Heart right ventricle (tissue), 16 donors: ENCODE measurements around the gene HSPA4. TPM values are rescaled to one million over a fixed set of nuclear protein-coding genes. Genes with fewer than 3 reads are reported as not detected.
A peak's percentile ranks its signal among the peaks of the same experiment; 100 is the strongest.
"Not testable (repeated sequence)": the region's sequence is repeated elsewhere in the genome, so short reads cannot be mapped to it uniquely, and the experiment has no call there.

Experiments used
- ATAC-seq, 8 donors: fragments of 200-7000 bp; cut with Tn5 transposase; one replicate each; pipeline ENCODE4 v1.9.1; 2020; ENCODE audit warnings: mild to moderate bottlenecking in 8 of 8, moderate library complexity in 8 of 8, moderate number of reproducible peaks in 1 of 8
- DNase-seq, 2 donors: peaks; one replicate each; pipeline ENCODE4 v3.0.0-alpha.2; 2020
- H3K27ac ChIP-seq, 10 donors: fragments of 200-600 bp; sonication (generic) in 2 of 10; one replicate each; pipeline versions ENCODE4 v1.5.0 to v1.8.0; 2020 to 2022; ENCODE audit warnings: mild to moderate bottlenecking in 3 of 10
- H3K27me3 ChIP-seq, 7 donors: fragments of 200-600 bp; one replicate each; pipeline ENCODE4 v1.8.0; 2021 to 2022; ENCODE audit warnings: mild to moderate bottlenecking in 2 of 7
- H3K36me3 ChIP-seq, 9 donors: fragments of 200-600 bp; sonication (generic) in 1 of 9; one replicate each; pipeline versions ENCODE4 v1.5.0 to v1.8.0; 2020 to 2022; ENCODE audit warnings: mild to moderate bottlenecking in 2 of 9
- H3K4me1 ChIP-seq, 9 donors: fragments of 200-600 bp; sonication (generic) in 1 of 9; one replicate each; pipeline versions ENCODE4 v1.5.0 to v1.8.0; 2020 to 2022; ENCODE audit warnings: mild to moderate bottlenecking in 4 of 9
- H3K4me3 ChIP-seq, 10 donors: fragments of 200-600 bp; sonication (generic) in 2 of 10; one replicate each; pipeline versions ENCODE4 v1.5.0 to v1.8.0; 2020 to 2022; ENCODE audit warnings: mild to moderate bottlenecking in 7 of 10, moderate library complexity in 2 of 10
- H3K9me3 ChIP-seq, 11 donors: fragments of 200-600 bp in 10 of 11; sonication (generic) in 2 of 11; one replicate each; pipeline versions ENCODE4 v1.5.0 to v1.8.0; 2013 to 2022; ENCODE audit warnings: mild to moderate bottlenecking in 2 of 11, control low read depth in 1 of 11, moderate library complexity in 1 of 11
- WGBS, 2 donors: extraction: QIAGEN DNeasy Blood & Tissue Kit; methylation state at CpG; one replicate each; pipeline ENCODE4 v1.1.7; 2013; ENCODE audit warnings: inconsistent platforms in 1 of 2; 5-methylcytosine and 5-hydroxymethylcytosine counted together
- intact Hi-C, 10 donors: fragments of 100-400 bp; cut with DNase I; formaldehyde crosslinking; loops; one replicate each; pipeline versions ENCODE4 v1.11.1 to v1.14.2; 2022
- long read RNA-seq, 3 donors: library from polyadenylated mRNA; unstranded; transcript quantifications; one replicate each; pipeline ENCODE4 v2.0.0, GENCODE V29; 2020 to 2021
- polyA plus RNA-seq, 2 donors: library from polyadenylated mRNA; stranded (reverse); fragments of 200-250 nt; gene quantifications; one replicate each; pipeline ENCODE4 v1.2.3, GENCODE V29; 2013
- total RNA-seq, 10 donors: library from RNA; stranded (reverse); fragmentation: NEBNext Ultra II Directional in 3 of 10; extraction: Animal tissue kit (Norgen Biotek cat#: 25700) in 3 of 10; gene quantifications; one replicate each; pipeline versions ENCODE4 v1.2.1 to v1.2.4, GENCODE V29; 2021 to 2023
- TF ChIP-seq, protein P1 (sequence below), 9 donors: fragments of 200-600 bp; sonication (generic) in 2 of 9; IDR thresholded peaks; one replicate each; pipeline versions ENCODE4 v1.5.0 to v1.8.0; 2021 to 2022; ENCODE audit warnings: antibody characterized with exemption in 9 of 9, mild to moderate bottlenecking in 5 of 9, moderate library complexity in 1 of 9
- donor health status: Arrhythmogenic right ventricular cardiomyopathy.
- donor health status: ischemic (EF 13 %, LVEDD 7.1; RV severe dilation, severe dysfunction).
- donor health status: healthy with polysubstance abuse.
- donor health status: DM: no; HTN: yes; CAD: no.
- donor health status: DM: no; HTN: no; CAD: no.
- donor health status: ischemic (EF 25% LVEDD 6.9; RV normal size, moderate dysfunction).
- donor health status: ischemic (EF 25% LVEDD 5.7; RV mildly dilated, moderate dysfunction).
- donor health status: healthy.
- donor health status: DM: yes; HTN: yes; CAD: no.
- donor health status: Ischemic cardiomyopathy.
- donor health status: ischemic (EF 35%, LVEDD 5.7; RV mildly dilated, moderate dysfunction).
- donor health status: nonischemic (EF 11% LVEDD 7.7; RV severe dilation, severe dysfunction).
- donor health status: DM: yes; HTN: yes; CAD: no.
- donor health status: PGD.
- donor health status: ischemic (EF 29% LVEDD 5.4; RV normal size, mild dysfunction).
- donor health status: nonischemic (EF 23%, LVEDD 6.1; RV moderate dilation, normal function).

HSPA4 gene
- total RNA-seq: 100 to 1,000 TPM in 6 of 10 donors, 10 to 100 TPM in 4; 79.6 to 156 (median 111) TPM
- 100 to 1,000 TPM in 1 of 2 donors, 10 to 100 TPM in 1; 44.9 to 179 TPM for polyA plus RNA-seq
- long read RNA-seq, donor 1, full-length matches to known transcripts: 87 of 106 reads
- long read RNA-seq, donor 1, partial matches to known transcripts: 11 of 106 reads
- long read RNA-seq, donor 1, other reads (novel, unspliced or antisense): 8 of 106 reads
- long read RNA-seq, donor 2, full-length matches to known transcripts: 107 of 127 reads
- long read RNA-seq, donor 2, partial matches to known transcripts: 12 of 127 reads
- long read RNA-seq, donor 2, other reads (novel, unspliced or antisense): 8 of 127 reads
- long read RNA-seq, donor 3, full-length matches to known transcripts: 144 of 194 reads
- long read RNA-seq, donor 3, partial matches to known transcripts: 39 of 194 reads
- long read RNA-seq, donor 3, other reads (novel, unspliced or antisense): 11 of 194 reads

DNA sequence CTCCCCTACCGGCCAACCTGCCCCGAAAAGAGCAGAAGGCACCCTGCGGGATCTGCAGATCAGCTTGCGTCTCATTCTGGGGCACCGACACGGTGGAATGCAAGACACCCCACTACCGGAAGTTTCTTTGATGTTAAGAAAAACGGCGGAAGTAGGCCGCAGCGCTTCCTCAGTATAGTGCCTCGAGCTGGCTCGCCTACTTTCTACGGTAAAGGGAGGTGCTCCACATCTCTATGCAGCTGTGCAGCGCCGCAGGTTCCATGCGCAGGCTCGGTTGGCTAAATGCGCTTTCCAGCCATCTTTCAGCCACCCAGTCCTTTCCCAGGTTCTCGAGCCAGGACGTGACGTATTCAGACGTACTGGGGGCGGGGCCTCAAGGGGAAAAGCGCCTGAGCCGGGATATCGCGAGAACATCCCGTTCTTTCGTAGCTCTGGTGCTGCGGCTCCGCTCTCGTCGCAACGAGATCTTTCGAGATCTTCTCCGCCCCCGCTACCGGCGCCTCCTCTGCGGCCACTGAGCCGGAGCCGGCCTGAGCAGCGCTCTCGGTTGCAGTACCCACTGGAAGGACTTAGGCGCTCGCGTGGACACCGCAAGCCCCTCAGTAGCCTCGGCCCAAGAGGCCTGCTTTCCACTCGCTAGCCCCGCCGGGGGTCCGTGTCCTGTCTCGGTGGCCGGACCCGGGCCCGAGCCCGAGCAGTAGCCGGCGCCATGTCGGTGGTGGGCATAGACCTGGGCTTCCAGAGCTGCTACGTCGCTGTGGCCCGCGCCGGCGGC, at the start of gene HSPA4:
HSPA4 (plus strand) TSS at position 472 of the 775 bp plus-strand sequence; CDS start at position 710, 238 bp downstream.
- Histone ChIP-seq H3K4me3 (peak within 1 kb of the TSS; percentile 70 to 98 (median 90)), H3K4me1 (peaks cover 6 to 65% (median 54%) of the 10 kb centered on the region in 9 donors), H3K36me3 (no peaks in the 10 kb centered on the region), H3K27me3 (no peaks in the 10 kb centered on the region), H3K27ac (peak within 1 kb of the TSS; percentile 86 to 99 (median 98)), H3K9me3 (no peaks in the 10 kb centered on the region)
- TF ChIP-seq, protein P1, sequence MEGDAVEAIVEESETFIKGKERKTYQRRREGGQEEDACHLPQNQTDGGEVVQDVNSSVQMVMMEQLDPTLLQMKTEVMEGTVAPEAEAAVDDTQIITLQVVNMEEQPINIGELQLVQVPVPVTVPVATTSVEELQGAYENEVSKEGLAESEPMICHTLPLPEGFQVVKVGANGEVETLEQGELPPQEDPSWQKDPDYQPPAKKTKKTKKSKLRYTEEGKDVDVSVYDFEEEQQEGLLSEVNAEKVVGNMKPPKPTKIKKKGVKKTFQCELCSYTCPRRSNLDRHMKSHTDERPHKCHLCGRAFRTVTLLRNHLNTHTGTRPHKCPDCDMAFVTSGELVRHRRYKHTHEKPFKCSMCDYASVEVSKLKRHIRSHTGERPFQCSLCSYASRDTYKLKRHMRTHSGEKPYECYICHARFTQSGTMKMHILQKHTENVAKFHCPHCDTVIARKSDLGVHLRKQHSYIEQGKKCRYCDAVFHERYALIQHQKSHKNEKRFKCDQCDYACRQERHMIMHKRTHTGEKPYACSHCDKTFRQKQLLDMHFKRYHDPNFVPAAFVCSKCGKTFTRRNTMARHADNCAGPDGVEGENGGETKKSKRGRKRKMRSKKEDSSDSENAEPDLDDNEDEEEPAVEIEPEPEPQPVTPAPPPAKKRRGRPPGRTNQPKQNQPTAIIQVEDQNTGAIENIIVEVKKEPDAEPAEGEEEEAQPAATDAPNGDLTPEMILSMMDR (IDR thresholded peaks at IDR 0.05): no peak
- intact Hi-C loops: loop anchor here in 6 of 10 donors (2.0 to 10.0 kb wide), 3 partner anchors 25 to 89 kb away; partner anchors contain the start of genes AFF4 (in 6 of the 6) and ZCCHC10 (in 1 of the 6)
- ATAC-seq (peak; percentile 89 to 97 (median 94)), DNase-seq (peak; percentile 95 to 99)
- WGBS, 2 donors: 0% methylated on average over 68 of the region's 68 CpGs

DNA sequence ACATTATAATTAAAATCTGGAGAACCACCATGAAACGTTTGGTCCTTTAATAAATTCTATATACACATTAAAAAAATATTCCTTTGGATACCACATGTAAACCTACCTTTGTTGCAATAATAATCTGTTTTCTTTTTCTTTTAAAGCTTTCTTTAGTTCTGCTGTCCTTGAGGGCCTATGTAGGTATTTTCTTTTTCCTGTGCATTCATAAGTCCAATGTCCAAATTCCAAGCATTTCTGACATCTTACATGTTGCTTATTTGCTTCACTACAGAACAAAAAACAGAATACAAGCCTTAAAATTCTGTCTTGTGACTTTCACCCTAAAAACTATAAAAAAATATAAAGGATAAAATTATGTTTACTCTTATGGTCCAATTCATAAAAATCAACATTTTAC, 45.2 kb upstream of the HSPA4 start:
- WGBS, 2 donors: 83 to 86% methylated on average over 1 of the region's 1 CpG
- ATAC-seq: no peak
- no peaks in the 10 kb centered on the region for H3K27me3 ChIP-seq
- intact Hi-C loops: no loop called here
- no peak overlapping the region for H3K27ac ChIP-seq
- H3K4me1 ChIP-seq: no peaks in the 10 kb centered on the region
- DNase-seq: no peak
- H3K4me3 ChIP-seq: no peak overlapping the region
- H3K36me3 ChIP-seq: peaks cover 0 to 73% (median 10%) of the 10 kb centered on the region in 9 donors
- peaks cover 0 to 6% (median 0%) of the 10 kb centered on the region in 11 donors for H3K9me3 ChIP-seq
- TF ChIP-seq, protein P1 (IDR thresholded peaks at IDR 0.05): no peak

DNA sequence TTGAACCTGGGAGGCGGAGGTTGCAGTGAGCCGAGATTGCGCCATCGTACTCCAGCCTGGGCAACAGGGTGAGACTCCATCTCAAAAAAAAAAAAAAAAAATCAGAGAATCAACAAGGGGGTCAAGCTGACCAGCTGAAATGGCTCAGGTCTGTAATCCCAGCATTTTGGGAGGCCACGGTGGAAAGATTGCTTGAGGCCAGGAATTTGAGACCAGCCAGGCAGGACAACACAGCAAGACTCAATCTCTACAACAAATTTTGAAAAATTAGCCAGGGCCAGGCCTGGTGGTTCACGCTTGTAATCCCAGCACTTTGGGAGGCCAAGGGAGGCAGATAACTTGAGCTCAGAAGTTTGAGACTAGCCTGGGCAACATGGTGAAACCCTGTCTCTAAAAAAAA, 43.4 kb upstream of the HSPA4 start:
- 81 to 98% methylated on average over 4 to 6 of the region's 6 CpGs for WGBS, 2 donors

DNA sequence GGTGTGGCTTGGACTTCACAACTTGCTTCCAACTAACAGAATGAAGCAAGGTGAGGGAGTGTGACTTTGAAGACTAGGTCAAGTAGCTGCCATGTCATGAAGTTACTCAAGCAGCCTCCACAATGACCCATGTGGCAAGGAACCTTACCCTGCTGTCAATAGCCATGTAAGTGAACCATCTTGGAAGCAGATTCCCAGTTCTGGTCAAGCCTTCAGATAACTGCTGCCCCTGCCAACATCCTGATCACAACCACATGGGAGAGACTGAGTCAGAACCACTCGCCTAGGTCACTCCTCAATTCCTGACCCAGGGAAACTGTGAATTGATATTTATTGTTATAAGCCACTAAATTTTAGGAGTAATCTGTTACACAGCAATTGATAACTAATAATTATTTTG, 36.3 kb upstream of the HSPA4 start:
- TF ChIP-seq, protein P1 (IDR thresholded peaks at IDR 0.05): no peak
- DNase-seq: no peak
- Histone ChIP-seq H3K4me3 (no peak overlapping the region), H3K36me3 (peaks cover 0 to 58% (median 16%) of the 10 kb centered on the region in 9 donors), H3K27ac (no peak overlapping the region), H3K9me3 (peaks cover 0 to 8% (median 0%) of the 10 kb centered on the region in 11 donors), H3K4me1 (no peaks in the 10 kb centered on the region), H3K27me3 (no peaks in the 10 kb centered on the region)
- no peak for ATAC-seq
- WGBS, 2 donors: 89 to 96% methylated on average over 1 of the region's 1 CpG
- intact Hi-C loops: no loop called here

More for the DNA sequence above, 43.4 kb upstream of the HSPA4 start:
- H3K4me3 ChIP-seq, H3K4me1 ChIP-seq, intact Hi-C loops, H3K27me3 ChIP-seq, H3K27ac ChIP-seq, DNase-seq, ATAC-seq, H3K9me3 ChIP-seq: not testable (repeated sequence)
- peaks cover 0 to 55% (median 6%) of the 10 kb centered on the region in 9 donors for H3K36me3 ChIP-seq
